BLaER1 treated with 17β-estradiol and CSF1 and Interleukin-3, amounts not matched to agents 10 nM and 100 nM (cell line): ENCODE results near the gene SDK2.

Experiments
- H3K27ac ChIP-seq, 11 experiments: shearing (Covaris generic); formaldehyde crosslinking; 2 replicates each; pipeline ENCODE4 v1.8.1; 2022
- H3K27me3 ChIP-seq, 11 experiments: shearing (Covaris generic); formaldehyde crosslinking; 2 replicates each; pipeline ENCODE4 v1.8.1; 2022
- H3K36me3 ChIP-seq, 11 experiments: shearing (Covaris generic); formaldehyde crosslinking; 2 replicates each; pipeline ENCODE4 v1.8.1; 2022
- H3K4me1 ChIP-seq, 10 experiments: shearing (Covaris generic); formaldehyde crosslinking; 2 replicates each; pipeline ENCODE4 v1.8.1; 2022
- H3K4me2 ChIP-seq, 11 experiments: shearing (Covaris generic); formaldehyde crosslinking; 2 replicates each; pipeline ENCODE4 v1.8.1; 2022
- H3K4me3 ChIP-seq, 10 experiments: shearing (Covaris generic); formaldehyde crosslinking; 2 replicates each; pipeline ENCODE4 v1.8.1; 2022
- H3K9ac ChIP-seq, 11 experiments: shearing (Covaris generic); formaldehyde crosslinking; 2 replicates each; pipeline ENCODE4 v1.8.1; 2022
- H3K9me3 ChIP-seq, 11 experiments: shearing (Covaris generic); formaldehyde crosslinking; replicated peaks in 1 of 11; 2 replicates each; pipeline ENCODE4 v1.8.1; 2022
- H4K20me1 ChIP-seq, 11 experiments: shearing (Covaris generic); formaldehyde crosslinking; 2 replicates each; pipeline ENCODE4 v1.8.1; 2022
- Cebpa-rat ChIP-seq, 11 experiments: shearing (Covaris generic); IDR thresholded peaks; 2 replicates each; pipeline ENCODE4 v1.8.1; 2022

SDK2 gene

GRCh38 chr17:73616120-73616872 lies 27.9 kb downstream of the SDK2 start:
- H3K9me3 ChIP-seq = peaks cover 14 to 23% (median 18%) of the 10 kb centered on the region in 11 experiments
- no peak overlapping the region; a peak in 1 of 20 replicates for H3K4me3 ChIP-seq
- H3K27me3 ChIP-seq = no peaks in the 10 kb centered on the region
- H3K4me1 ChIP-seq = peaks cover 10 to 68% (median 56%) of the 10 kb centered on the region in 10 experiments; a peak in 18 of 20 replicates
- TF ChIP-seq Cebpa-rat (IDR thresholded peaks at IDR 0.05) = no peak
- H4K20me1 ChIP-seq = no peaks in the 10 kb centered on the region
- no peaks in the 10 kb centered on the region for H3K36me3 ChIP-seq
- peak overlapping the region in 2 of 11 experiments; percentile 10 to 49; a peak in 1 of 22 replicates for H3K9ac ChIP-seq
- H3K27ac ChIP-seq = peak overlapping the region in 2 of 11 experiments; percentile 17 to 19; a peak in 3 of 22 replicates
- H3K4me2 ChIP-seq = peak overlapping the region in 9 of 11 experiments; percentile 26 to 76 (median 55); a peak in 17 of 22 replicates

DNA sequence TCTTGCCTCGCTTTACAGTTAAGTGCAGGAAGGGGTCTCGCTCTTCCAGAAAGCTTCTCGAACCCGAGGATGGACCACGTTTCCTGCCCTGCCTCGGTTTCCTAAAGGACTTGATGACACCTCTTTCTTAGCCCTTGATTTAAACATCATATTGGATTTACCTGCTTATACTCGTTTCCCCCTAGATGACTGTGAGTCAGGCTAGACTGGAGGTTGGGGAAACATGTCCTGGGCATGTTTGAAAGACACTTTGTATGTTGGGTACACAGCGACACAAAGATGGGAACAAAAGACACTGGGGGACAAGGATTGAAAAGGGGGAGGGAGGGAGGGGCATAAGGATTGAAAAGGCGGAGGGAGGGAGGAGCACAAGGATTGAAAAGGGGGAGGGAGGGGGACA lies 30.0 kb downstream of the SDK2 start:
- Histone ChIP-seq H3K9me3 (peaks cover 8 to 15% (median 13%) of the 10 kb centered on the region in 11 experiments), H3K4me2 (peak overlapping the region in 9 of 11 experiments; percentile 24 to 93 (median 56); a peak in 15 of 22 replicates), H3K36me3 (no peaks in the 10 kb centered on the region), H3K4me1 (peaks cover 13 to 89% (median 77%) of the 10 kb centered on the region in 10 experiments; a peak in 18 of 20 replicates), H3K4me3 (no peak overlapping the region), H4K20me1 (no peaks in the 10 kb centered on the region), H3K27ac (peak overlapping the region in 6 of 11 experiments; percentile 30 to 56 (median 43); a peak in 7 of 22 replicates), H3K27me3 (0 out of 22 replicates have a peak, but pooled peaks cover 0 to 8% (median 0%) of the 10 kb centered on the region in 11 experiments), H3K9ac (peak overlapping the region in 3 of 11 experiments; percentile 19 to 44 (median 44); a peak in 3 of 22 replicates)
- TF ChIP-seq Cebpa-rat (IDR thresholded peaks at IDR 0.05) = no peak

DNA sequence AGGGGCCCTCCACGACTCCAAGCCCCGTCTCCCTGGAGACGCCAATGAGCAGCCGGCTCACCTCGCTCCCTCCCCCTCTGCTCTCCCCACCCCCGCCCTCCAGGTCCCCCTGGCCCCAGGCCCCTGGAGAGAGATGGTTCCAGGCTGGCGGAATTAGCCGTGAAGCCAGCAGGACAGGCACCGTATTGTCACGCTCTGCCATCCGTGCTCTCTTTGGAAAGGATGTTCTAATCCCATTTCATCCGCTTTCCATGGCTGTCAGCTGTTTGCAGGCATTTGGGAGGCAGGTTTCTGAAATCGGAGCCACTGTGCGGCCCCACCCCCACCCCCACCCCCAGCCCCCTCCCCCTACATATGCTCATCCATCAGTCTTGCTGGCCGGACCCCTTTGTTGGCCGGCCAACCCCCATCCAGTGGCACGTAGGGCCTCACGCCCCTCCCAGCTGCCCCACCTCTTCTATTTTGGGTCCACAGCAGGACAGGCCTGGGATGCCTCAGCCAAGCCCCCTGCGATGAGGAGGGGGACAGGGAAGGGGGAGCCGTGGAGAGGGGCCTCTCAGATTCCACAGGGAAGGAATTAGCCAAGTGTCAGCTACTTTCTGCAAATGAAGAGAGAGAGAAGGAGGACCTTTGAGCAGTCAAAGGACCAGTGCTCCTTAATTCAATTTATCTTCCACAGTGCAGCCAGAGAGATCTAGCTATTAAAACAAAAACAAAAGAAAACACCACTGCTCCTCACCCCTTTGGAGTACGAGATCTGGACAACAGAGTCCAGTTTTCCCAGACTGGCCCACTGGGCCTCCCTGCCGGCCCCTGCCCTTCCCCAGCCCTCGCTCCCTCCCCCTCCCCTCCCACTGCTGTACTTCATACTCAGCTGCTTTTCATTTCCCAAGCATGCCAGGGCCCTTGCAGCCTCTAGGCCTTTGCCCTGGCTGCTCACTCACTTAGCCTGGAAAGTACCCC lies 30.7 kb downstream of the SDK2 start:
- Histone ChIP-seq H3K36me3 (no peaks in the 10 kb centered on the region), H3K4me1 (peaks cover 13 to 95% (median 84%) of the 10 kb centered on the region in 10 experiments; a peak in 18 of 20 replicates), H3K27me3 (0 out of 22 replicates have a peak, but pooled peaks cover 0 to 8% (median 0%) of the 10 kb centered on the region in 11 experiments), H3K9me3 (peaks cover 1 to 8% (median 5%) of the 10 kb centered on the region in 11 experiments; a peak in 19 of 22 replicates), H4K20me1 (no peaks in the 10 kb centered on the region), H3K9ac (peak overlapping the region in 4 of 11 experiments; percentile 19 to 44 (median 36); a peak in 4 of 22 replicates), H3K27ac (peak overlapping the region in 6 of 11 experiments; percentile 30 to 56 (median 43); a peak in 7 of 22 replicates), H3K4me2 (peak overlapping the region in 10 of 11 experiments; percentile 15 to 97 (median 77); a peak in 15 of 22 replicates), H3K4me3 (no peak overlapping the region)
- TF ChIP-seq Cebpa-rat (IDR thresholded peaks at IDR 0.05) = no peak

GRCh38 chr17:73612031-73612472 lies 32.2 kb downstream of the SDK2 start:
- Histone ChIP-seq H3K27ac (peak overlapping the region in 6 of 11 experiments; percentile 27 to 68 (median 56); a peak in 10 of 22 replicates), H3K9me3 (no peaks in the 10 kb centered on the region), H3K4me1 (peaks cover 13 to 97% (median 93%) of the 10 kb centered on the region in 10 experiments; a peak in 18 of 20 replicates), H3K36me3 (no peaks in the 10 kb centered on the region), H4K20me1 (no peaks in the 10 kb centered on the region), H3K9ac (peak overlapping the region in 6 of 11 experiments; percentile 5 to 68 (median 47); a peak in 8 of 22 replicates), H3K27me3 (0 out of 22 replicates have a peak, but pooled peaks cover 0 to 8% (median 0%) of the 10 kb centered on the region in 11 experiments), H3K4me3 (no peak overlapping the region; a peak in 2 of 20 replicates), H3K4me2 (peak overlapping the region in 10 of 11 experiments; percentile 19 to 97 (median 78); a peak in 19 of 22 replicates)
- no peak for TF ChIP-seq Cebpa-rat (IDR thresholded peaks at IDR 0.05)

GRCh38 chr17:73611630-73612029 lies 32.6 kb downstream of the SDK2 start:
- no peaks in the 10 kb centered on the region for H4K20me1 ChIP-seq
- H3K4me3 ChIP-seq = no peak overlapping the region; a peak in 1 of 20 replicates
- H3K4me2 ChIP-seq = peak overlapping the region; percentile 19 to 97 (median 72); a peak in 20 of 22 replicates
- H3K27ac ChIP-seq = peak overlapping the region in 6 of 11 experiments; percentile 27 to 68 (median 56); a peak in 10 of 22 replicates
- H3K4me1 ChIP-seq = peaks cover 13 to 97% (median 93%) of the 10 kb centered on the region in 10 experiments; a peak in 18 of 20 replicates
- no peak for TF ChIP-seq Cebpa-rat (IDR thresholded peaks at IDR 0.05)
- H3K27me3 ChIP-seq = 0 out of 22 replicates have a peak, but pooled peaks cover 0 to 8% (median 0%) of the 10 kb centered on the region in 11 experiments
- H3K36me3 ChIP-seq = no peaks in the 10 kb centered on the region
- no peaks in the 10 kb centered on the region for H3K9me3 ChIP-seq
- H3K9ac ChIP-seq = peak overlapping the region in 6 of 11 experiments; percentile 5 to 68 (median 47); a peak in 9 of 22 replicates

- H3K27me3 ChIP-seq = 0 out of 22 replicates have a peak, but pooled peaks cover 0 to 8% (median 0%) of the 10 kb centered on the region in 11 experiments
These were observed 33.8 kb downstream of the SDK2 start for GRCh38 chr17:73610331-73610911.

DNA sequence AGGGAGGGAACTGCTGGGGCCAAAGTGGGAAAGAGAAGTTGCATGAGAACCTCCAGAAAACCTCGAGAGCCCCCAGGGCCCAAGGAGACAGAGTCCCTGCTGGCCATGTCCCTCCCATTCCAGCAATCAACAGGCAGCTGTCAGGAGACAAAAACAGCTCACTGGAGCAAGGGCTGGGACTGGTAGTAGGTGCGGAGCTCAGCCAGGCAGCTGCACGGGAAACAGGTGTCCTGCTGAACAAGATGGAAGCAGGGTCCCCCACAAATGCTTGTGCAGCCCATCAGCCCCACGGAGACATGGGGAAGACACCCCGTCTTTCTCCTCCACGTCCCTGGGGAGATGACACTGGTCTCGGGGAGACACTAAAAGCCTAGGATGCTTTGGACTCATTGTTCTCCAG lies 34.5 kb downstream of the SDK2 start:
- Histone ChIP-seq H3K4me3 (no peak overlapping the region), H3K4me1 (peaks cover 13 to 97% (median 92%) of the 10 kb centered on the region in 10 experiments; a peak in 18 of 20 replicates), H4K20me1 (no peaks in the 10 kb centered on the region), H3K27ac (no peak overlapping the region), H3K27me3 (0 out of 22 replicates have a peak, but pooled peaks cover 0 to 8% (median 0%) of the 10 kb centered on the region in 11 experiments), H3K36me3 (0 out of 22 replicates have a peak, but pooled peaks cover 0 to 1% (median 0%) of the 10 kb centered on the region in 11 experiments), H3K4me2 (peak overlapping the region in 10 of 11 experiments; percentile 13 to 97 (median 78); a peak in 20 of 22 replicates), H3K9ac (peak overlapping the region in 1 of 11 experiments; percentile 31; a peak in 2 of 22 replicates), H3K9me3 (peaks cover 0 to 12% (median 4%) of the 10 kb centered on the region in 11 experiments; a peak in 13 of 22 replicates)
- no peak for TF ChIP-seq Cebpa-rat (IDR thresholded peaks at IDR 0.05)

More at GRCh38 chr17:73610331-73610911, 33.8 kb downstream of the SDK2 start:
- Histone ChIP-seq H3K4me2 (peak overlapping the region in 9 of 11 experiments; percentile 59 to 97 (median 85); a peak in 18 of 22 replicates), H3K4me3 (no peak overlapping the region), H3K36me3 (no peaks in the 10 kb centered on the region), H4K20me1 (no peaks in the 10 kb centered on the region), H3K9ac (peak overlapping the region in 2 of 11 experiments; percentile 2 to 31; a peak in 2 of 22 replicates), H3K9me3 (peaks cover 0 to 5% (median 0%) of the 10 kb centered on the region in 11 experiments; a peak in 3 of 22 replicates), H3K4me1 (peaks cover 13 to 97% (median 93%) of the 10 kb centered on the region in 10 experiments; a peak in 18 of 20 replicates), H3K27ac (peak overlapping the region in 1 of 11 experiments; percentile 68; a peak in 3 of 22 replicates)
- TF ChIP-seq Cebpa-rat (IDR thresholded peaks at IDR 0.05) = no peak
